GM18868 (cell line): Measurements from ENCODE around the gene ARVCF.

ENCODE experiments used
- ATAC-seq: cut with Tn5 transposase; IDR thresholded peaks from one replicate; pipeline ENCODE4 v1.9.1; 2021; ENCODE audit warnings: mild to moderate bottlenecking, moderate library complexity; ENCODE audit not compliant: unreplicated experiment

Gene ARVCF

DNA sequence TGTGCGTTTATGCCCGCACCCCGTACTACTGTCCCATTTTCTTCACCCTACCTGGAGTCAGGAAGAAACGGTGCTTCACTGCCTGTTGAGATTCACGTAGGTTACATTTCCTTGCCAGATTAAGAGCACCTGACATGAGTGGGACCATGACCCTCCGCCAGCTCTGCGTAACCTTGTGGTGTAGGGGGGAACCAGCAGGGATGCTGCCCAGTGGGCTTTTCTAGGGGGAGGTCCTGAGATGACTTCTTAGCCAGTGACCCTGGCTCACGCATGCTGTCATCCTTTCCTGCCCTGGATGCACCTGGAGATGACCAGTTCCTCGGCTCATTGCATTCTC is 967 bp upstream of the ARVCF start:
- ATAC-seq = no peak

DNA sequence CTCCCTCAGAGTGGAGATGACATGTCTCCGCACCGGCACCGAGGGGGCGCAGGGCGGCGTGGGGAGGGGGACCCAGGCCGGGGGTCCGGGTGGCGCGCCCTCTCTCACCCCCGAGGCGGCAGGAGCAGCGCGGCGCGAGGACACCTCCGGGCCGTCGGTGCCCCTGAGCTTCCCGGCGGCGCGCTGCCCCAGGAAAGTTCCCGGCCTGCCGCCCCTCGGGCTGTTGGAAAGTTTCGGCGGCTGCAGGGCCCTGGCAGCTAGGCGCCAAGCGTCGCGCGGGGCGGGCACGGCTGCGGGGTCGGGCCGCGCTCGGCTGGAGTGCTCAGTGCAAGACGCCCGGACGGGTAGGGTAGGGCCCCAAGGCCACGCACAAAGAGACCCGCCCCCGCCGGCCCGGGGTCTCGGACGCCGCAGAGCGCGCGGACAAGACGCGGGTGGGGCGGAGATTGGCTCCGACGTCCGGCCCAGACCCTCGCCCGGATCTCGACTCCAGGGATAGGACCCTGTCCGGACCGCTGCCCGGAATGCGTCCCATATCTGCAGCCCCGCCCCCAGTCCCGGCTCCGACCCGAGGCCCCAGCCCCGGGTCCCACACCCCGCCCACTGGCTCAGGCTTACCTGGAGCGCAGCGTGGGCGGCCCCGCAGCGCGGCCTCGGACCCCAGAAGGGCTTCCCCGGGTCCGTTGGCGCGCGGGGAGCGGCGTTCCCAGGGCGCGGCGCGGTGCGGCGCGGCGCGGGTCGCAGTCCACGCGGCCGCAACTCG is 471 bp downstream of the ARVCF start:
- ATAC-seq = no peak

DNA sequence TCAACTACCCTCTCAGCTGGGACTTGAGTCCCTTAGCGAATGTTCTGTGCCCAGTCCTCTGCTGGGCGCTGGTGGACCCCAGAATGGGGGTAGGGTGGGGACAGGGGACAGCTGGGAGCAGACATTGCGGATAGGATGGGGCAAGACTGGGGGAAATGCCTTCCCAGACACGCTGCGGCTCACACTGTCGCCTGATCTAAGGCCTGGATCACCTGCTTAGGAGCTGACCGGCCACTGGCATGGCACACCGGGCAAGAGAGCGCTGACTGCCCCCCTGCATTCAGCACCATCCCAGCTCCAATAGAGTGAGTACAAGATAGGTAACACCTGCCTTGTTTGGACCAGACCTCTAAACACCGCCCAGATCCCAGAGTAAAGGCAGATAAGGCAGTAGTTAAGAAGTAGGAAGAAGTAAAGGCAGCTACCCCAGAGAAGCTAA is 1.4 kb downstream of the ARVCF start:
- ATAC-seq = no peak

DNA sequence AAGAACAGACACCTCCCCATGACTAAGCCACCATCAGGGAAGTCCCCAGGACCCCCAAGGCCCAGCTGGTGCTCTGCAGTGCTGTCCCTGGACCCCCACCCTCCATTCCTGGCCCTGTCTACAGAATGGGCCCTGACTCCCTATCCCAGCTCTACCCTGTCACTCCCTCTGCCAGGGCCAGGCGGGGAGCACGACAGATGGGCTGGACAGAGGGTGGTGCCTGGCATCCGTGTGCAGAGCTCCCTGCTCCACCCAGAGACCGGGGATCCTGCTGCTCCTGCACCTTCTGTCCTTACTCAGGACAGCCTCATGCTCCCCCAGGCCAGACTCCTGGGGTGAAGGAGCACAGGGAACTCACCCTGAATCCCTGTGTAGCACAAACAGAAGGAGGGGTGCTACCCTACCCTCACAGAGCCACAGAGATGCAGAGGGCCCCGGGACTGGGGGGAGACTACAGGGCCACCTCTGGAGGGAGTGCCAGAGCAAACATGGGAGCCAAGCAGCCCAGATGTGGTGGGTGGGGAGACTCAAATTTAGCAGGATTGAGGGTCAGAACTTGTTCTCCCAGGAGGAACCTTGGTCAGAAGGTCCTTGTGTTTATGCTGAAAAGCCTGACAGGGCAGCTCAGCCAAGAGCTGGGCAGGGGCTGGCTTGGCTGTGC is 2.0 kb downstream of the ARVCF start:
- no peak for ATAC-seq

DNA sequence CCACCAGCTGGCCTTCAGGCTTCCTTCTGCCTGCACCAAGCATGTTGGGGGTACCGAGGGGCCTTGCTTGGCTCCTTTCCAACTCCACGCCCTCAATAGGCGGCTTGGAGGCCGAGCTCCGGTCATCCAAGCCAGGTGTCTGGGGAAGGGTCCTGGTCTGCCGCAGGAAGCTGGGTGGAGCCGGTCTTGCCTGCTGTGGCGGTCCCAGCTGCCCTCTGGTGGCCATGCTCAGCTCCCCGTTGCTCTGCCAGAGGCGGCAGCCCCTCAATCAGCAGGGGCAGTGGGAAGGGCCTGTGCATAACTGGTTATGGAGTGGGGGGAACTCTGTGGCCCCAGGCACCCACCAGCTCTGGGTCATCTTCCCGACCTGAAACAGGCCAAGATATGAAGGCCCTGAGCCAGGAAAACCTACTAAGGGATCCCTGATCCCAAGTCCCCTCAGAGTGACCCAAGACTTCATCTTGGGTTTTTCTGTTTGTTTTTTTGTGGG is 3.2 kb downstream of the ARVCF start:
- ATAC-seq = no peak

DNA sequence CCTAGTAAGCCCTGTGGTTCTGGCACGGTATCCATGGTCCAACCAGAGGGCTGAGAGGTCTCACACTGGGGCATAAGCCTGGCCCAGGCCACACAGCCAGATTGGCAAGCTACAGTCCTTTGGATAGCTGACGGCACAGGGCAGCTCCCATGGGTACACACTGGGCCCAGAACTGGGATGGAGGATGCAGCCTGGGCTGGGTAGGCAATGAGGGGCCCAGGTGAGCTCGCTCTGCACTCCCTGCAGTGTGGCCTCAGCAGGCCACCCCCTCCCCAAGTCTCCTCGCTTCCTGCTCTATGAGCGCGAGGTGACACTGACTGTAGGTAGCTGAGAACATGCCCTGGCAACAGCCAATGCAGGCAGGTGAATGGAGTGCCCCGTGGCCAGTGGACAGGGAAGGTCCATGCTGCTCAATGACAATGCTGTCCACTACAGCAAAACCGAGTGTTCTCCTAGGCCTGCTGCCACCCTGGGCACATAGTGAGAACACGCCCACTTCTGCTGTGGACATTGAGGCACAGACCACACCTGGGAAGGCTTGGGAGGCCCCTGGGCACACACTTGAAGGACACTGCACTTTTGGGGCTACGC is 3.8 kb downstream of the ARVCF start:
- ATAC-seq = no peak

DNA sequence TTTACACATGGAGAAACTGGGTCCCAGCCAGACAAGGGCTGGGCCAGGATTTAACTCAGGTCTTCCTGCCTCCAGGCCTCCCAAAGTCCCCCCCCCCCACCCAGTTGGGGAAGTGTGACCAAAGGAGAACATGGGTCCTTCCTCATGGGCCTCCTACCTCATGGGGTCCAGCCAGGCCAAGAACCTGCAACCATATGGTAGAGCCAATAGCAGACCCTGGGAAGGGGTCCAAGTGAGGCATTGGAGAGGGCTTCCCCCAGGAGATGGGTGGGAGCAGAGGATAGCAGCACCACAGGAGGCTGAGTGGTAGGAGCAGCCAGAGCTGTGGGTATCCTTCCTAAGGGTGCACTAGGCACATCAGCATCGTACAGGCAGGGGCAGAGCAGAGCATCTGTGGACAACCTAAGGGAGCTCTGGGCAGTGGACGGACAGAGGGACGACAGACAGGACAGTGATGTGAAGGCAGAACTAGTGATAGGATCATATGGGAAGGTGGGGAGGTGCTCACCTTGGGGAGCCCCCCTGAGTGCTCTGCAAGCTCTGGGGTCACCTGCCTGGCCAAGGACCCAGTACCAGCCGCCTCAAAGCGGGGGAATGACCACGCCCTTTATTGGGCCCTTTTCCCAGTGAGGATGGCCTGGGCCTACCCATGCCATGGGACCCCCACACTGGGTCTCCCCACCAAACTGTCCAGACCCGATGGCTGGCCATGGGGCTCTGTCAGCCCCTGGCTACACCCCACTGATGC is 4.5 kb downstream of the ARVCF start:
- ATAC-seq = no peak

DNA sequence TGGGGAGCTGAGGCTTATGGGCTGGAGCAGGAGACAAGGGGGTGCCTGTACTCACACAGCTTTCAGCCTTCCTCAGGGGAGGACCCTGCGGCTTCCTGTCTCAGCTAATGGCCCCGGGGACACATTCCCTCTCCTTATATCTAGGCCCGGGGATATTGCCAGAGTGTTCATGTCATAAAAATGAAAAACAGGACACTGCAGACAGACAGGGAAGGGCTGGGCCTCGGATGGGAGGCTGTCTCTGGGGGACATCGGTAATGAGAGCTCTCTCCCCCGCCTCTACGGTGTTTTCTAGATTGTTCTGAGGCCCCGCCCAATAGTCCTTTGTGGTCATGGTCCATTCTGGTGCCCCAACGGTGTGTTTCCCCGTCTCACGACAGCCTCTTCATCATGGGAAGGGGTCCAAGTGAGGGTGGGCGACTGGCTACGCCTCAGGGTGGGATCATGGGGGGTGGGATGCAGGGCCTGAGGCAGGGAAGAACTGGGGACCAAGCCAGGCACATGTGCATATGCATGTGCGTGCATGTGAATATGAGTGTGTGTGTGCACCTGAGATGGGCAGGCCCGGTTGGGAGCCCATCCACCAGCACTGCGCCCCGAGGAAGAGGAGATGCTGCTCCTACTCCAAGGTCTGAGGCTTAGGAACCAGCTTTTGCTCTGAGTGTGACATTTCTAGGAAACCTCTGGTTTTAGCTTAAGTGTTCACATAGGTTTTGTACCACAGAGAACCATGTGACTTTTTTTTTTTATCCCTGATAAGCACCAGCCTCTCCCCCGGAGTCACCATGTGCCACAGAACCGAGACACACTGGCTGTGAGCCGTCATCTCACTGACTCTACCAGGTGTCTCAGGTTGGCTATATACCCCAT is 5.3 kb downstream of the ARVCF start:
- no peak for ATAC-seq

DNA sequence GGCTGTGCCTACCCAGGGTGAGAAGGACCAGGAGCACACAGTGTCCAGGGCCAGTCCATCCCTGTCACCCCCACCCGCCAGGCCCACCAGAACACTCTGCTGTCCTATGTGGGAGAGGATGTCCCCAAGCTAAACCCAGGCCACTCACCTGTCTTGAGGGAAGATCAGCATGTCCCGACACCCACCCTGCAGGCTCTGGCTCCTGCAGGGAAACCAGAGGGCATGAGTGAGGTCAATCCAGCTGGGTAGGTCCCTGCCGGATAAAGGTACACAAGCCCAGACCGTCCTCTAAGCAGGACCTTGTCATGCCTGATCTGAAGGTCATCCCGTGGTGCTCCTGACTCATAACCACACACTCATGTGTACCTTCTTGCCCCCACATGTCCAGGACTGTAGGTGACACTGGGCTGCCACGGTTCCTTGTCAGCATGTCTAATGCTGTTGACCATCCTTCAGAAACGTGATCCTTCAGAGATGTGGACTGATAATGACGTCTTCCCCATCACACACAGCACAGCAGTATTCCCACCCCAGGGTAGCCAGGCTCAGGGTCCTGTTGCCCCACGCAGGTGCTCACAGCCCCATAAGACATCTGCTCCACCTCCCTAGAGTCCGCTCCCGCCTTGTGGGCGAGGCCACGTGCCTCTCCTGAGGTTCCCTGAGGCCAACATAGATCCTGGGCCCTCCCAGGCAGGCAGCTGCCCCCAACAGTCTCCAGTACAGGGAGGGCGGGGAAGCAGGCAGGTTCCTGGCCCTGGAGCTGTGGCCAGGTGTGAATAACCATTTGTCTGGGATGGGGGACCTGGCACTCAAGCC is 6.1 kb downstream of the ARVCF start:
- no peak for ATAC-seq

DNA sequence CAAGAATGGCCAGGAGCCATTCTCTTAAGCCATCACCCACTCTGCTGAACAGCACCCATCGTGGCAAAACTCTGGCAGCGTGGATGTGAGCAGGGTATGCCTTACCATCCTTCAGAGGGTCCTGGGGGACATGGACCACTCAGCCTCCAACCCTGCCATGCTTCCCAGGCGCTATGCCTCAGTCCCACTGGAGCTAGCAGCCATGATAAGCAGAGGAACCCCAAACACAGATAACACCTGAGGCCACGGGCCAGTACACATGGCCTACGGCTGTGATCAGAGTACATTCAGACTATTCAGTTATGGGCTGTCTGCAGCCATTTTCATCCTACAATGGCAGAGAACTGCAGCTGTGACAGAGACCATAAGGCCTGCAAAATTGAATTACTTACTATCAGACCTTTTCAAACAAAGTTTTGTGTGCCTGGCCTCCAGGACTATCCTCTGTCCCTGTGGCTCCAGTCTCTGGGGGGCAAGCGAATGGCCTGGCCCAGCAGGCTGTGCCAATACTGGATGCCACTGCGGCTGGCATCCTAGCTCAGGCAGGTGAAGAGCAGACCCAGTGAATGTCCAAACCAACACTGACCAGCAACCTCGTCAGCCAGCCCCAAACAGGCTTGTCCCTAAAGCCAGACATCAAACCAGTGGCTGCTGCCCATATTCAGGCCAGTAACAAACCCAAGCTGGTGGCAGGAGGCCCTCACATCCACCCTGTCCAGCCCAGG is 6.9 kb downstream of the ARVCF start:
- no peak for ATAC-seq

DNA sequence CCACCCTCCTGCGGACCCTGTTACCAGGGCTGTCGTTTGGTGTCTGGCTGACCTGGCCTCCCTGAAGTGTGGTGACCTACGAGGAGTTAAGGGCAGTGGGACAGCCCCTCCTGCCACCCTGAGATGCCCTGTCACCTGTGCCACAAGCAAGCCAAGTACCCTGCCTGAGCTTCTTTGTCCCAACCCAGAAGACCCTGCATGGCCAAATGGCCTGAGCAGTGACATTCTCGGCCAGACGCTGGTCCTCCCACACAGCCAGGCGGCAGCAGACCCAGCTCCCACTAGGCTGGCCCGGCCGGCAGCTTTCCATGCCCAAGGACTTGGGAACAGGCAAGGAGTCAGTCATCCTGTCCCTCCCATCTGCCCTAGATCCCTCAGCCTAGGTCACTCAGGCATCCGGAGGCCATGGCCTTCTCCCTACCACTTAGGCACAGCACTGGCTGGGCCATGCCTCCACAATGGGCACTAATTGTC is 7.6 kb downstream of the ARVCF start:
- no peak for ATAC-seq

DNA sequence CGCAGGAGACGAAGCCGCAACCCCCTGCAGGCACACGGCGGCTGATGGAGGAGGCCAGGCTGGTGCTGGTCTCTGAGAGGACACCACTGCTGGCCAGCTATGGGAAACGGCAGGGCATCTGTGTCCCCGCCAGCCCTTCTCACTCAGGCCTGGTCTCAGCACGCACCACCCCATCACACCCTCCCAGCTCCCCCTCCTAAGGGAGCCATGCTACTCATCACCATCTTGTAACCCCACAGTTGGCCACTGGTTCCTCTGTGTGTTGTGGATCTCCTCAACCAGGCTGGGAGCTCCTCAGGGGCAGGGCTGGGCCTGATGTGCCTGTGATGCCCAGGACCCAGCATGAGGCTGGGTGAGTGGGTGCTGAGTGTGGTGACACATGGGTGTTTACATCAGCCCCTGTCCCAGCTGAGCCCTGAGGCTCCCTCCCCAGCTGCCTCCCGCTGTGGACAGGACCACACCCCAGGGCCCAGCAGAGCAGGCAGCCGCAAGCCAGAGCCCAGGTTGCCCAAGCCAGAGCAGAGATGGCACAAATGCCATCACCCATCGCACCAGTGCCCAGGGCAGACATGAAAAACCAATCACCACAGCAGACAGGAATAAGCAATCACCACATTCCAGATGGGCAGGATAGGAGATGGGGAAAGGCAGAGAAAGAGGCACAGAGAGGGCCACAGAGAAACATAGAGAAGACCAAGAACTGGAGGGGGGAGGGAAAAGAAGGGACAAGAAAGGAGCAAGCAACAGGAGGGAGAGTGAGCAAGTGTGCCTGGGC is 8.2 kb downstream of the ARVCF start:
- ATAC-seq = no peak

DNA sequence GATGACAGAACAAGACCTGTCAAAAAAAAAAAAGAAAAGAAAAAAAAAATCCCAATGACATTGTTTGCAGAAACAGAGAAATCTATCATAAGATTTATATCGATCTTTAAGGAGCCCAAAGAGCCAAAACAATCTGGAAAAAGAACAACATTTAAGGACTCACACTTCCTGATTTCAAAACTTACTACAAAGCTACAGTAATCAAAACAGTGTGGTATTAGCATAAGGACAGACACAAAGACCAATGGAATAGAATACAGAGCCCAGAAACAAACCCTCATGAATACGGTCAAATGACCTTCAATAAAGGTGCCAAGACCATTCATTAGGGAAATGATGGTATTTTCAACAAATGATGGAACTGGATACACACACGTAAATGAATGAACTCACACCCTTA is 12.2 kb downstream of the ARVCF start:
- ATAC-seq = no peak

DNA sequence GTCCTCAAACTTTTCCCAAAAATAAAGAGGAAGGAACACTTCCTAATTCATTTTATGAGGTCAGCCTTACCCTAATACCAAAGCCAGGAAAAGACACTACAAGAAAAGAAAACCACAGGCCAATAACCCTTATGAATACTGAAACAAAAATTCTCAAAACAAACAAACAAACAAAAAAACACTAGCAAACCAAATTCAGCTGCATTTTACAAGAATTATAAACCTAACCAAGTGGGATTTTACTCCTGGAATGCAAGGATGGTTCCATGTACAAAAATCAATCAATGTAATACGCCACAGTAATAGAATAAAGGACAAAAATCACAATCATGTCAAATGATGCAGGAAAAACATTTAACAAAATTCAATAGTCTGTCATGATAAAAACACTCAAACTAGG is 13.3 kb downstream of the ARVCF start:
- no peak for ATAC-seq

DNA sequence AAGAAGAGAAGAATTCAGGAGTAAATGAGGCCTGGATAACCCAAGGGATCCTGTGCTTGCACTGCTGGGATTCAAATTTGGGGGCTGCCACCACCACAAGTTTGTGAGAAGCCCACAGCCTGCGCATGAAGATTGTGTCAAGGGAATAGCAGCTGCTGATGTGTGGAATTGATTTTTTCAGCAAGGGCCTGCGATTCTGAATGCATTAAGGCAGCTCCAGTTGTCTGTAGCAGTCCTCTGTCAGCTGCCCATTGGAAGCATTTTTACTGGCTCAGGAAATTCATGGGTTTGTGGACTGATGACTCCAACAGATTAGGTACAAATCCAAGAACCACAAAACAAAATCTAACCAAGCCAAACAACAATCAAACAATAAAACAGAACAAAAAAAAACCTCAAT is 14.0 kb downstream of the ARVCF start:
- ATAC-seq = no peak

DNA sequence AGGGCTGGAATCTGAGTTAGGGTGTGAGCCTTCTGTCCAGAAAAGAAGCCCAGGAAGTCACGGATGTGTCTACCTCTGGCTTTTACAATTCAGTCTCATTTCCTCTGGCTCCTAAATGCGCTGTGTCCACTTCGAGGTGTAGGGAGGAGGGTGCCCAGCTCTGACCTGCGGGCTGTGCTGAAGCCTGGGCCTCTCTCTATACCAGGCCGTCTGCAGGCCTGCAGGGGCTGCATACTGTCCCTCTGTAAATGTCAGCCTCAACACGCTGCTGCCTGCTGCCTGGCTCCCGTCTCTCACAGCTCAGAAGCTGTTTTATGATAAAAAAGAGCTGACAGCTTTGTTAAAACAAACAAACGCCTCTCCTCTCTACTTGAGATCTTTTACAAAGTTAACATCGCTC is 14.5 kb downstream of the ARVCF start:
- no peak for ATAC-seq

DNA sequence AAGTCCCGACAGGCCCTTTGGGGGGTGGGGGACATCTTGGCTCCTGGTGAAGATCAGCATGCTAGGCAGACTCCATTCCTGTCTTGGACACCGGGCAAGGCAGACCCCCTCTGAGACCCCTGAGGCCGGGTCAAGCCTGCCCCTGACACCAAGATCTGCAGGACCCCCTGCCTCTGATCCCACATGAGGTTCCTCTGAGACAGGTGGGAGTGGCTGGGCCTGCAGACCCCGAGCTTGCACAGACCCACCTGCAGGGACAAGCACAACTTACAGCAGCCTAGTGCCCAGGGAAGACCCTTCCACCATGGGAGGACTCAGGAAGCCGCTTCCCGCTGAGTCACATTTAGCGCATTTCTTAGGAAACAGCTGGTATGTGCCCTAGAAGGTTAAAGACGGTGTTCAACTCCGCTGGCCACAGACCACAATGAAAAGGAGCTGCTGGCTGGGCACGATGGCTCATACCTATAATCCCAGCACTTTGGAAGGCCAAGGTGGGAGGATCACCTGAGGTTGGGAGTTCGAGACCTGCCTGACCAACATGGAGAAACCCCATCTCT is 15.5 kb downstream of the ARVCF start:
- ATAC-seq = no peak
